OCI-M2 (cell line): ENCODE measurements around the gene TMEM233.

ENCODE experiments used
- DNase-seq: peaks from one replicate; lab custom pipeline; 2025; ENCODE audit not compliant: unreplicated experiment; lab: John Stamatoyannopoulos, UW

Gene TMEM233

GRCh38 chr12:119679490-119679889 lies 85.9 kb downstream of the TMEM233 start:
- no peak for DNase-seq

- DNase-seq, result no peak
Measured at GRCh38 chr12:119681111-119681510, 87.5 kb downstream of the TMEM233 start.

- no peak for DNase-seq
Measured at GRCh38 chr12:119681728-119682638, 88.4 kb downstream of the TMEM233 start.

GRCh38 chr12:119682639-119683252 lies 89.2 kb downstream of the TMEM233 start:
- DNase-seq, result no peak

GRCh38 chr12:119683413-119683812 lies 89.8 kb downstream of the TMEM233 start:
- no peak for DNase-seq

GRCh38 chr12:119683816-119684215 lies 90.2 kb downstream of the TMEM233 start:
- DNase-seq, result no peak

GRCh38 chr12:119684711-119685369 lies 91.3 kb downstream of the TMEM233 start:
- no peak for DNase-seq

- DNase-seq, result no peak
Measured at GRCh38 chr12:119685375-119685774, 91.8 kb downstream of the TMEM233 start.

GRCh38 chr12:119686355-119686754 lies 92.8 kb downstream of the TMEM233 start:
- no peak for DNase-seq

- no peak for DNase-seq
Measured at GRCh38 chr12:119686776-119687175, 93.2 kb downstream of the TMEM233 start.

- DNase-seq, result no peak
Measured at GRCh38 chr12:119687406-119687805, 93.8 kb downstream of the TMEM233 start.

- DNase-seq, result no peak
Measured at GRCh38 chr12:119687879-119688278, 94.3 kb downstream of the TMEM233 start.

GRCh38 chr12:119689935-119690500 lies 96.4 kb downstream of the TMEM233 start:
- no peak for DNase-seq

- DNase-seq, result no peak
Measured at GRCh38 chr12:119691202-119691810, 97.7 kb downstream of the TMEM233 start.

- no peak for DNase-seq
Measured at GRCh38 chr12:119692410-119692809, 98.8 kb downstream of the TMEM233 start.
